Lower lobe of right lung (tissue), 2 donors: ENCODE data around the gene RACK1. TPM values are rescaled to one million over a fixed set of nuclear protein-coding genes. Genes with fewer than 3 reads are reported as not detected.
A peak's percentile ranks its signal among the peaks of the same experiment; 100 is the strongest.

ENCODE experiments used
- ATAC-seq, 2 donors: fragments of 200-7000 bp; cut with Tn5 transposase; one replicate each; pipeline ENCODE4 v1.9.1; 2020 to 2022; ENCODE audit warnings: mild to moderate bottlenecking in 2 of 2, moderate library complexity in 2 of 2
- DNase-seq: peaks from one replicate; pipeline ENCODE4 v3.0.0-alpha.2; 2020
- H3K27ac ChIP-seq: fragments of 200-600 bp; one replicate; pipeline ENCODE4 v1.8.0; 2022
- H3K27me3 ChIP-seq: fragments of 200-600 bp; one replicate; pipeline ENCODE4 v1.8.0; 2022; ENCODE audit warnings: low read depth
- H3K36me3 ChIP-seq: fragments of 200-600 bp; one replicate; pipeline ENCODE4 v1.8.0; 2022; ENCODE audit warnings: mild to moderate bottlenecking
- H3K4me1 ChIP-seq: fragments of 200-600 bp; one replicate; pipeline ENCODE4 v1.8.0; 2022
- H3K4me3 ChIP-seq: fragments of 200-600 bp; one replicate; pipeline ENCODE4 v1.8.0; 2022; ENCODE audit warnings: mild to moderate bottlenecking
- H3K9me3 ChIP-seq: fragments of 200-600 bp; one replicate; pipeline ENCODE4 v1.8.0; 2022
- CTCF ChIP-seq: fragments of 200-600 bp; IDR thresholded peaks from one replicate; pipeline ENCODE4 v1.8.0; 2022; ENCODE audit warnings: antibody characterized with exemption, mild to moderate bottlenecking
- intact Hi-C: fragments of 100-400 bp; cut with DNase I; formaldehyde crosslinking; loops from one replicate; pipeline ENCODE4 v1.11.0; 2022
- total RNA-seq: library from RNA; stranded (reverse); fragmentation: NEBNext Ultra II Directional; extraction: Animal tissue kit (Norgen Biotek cat#: 25700); gene quantifications from one replicate; pipeline ENCODE4 v1.2.1, GENCODE V29; 2021
- donor health status: DM: no; HTN: yes; CAD: no; lungs with severe emphysema.

Gene RACK1
- total RNA-seq, 1 donor from 2014 or later, result 1,202 TPM

DNA sequence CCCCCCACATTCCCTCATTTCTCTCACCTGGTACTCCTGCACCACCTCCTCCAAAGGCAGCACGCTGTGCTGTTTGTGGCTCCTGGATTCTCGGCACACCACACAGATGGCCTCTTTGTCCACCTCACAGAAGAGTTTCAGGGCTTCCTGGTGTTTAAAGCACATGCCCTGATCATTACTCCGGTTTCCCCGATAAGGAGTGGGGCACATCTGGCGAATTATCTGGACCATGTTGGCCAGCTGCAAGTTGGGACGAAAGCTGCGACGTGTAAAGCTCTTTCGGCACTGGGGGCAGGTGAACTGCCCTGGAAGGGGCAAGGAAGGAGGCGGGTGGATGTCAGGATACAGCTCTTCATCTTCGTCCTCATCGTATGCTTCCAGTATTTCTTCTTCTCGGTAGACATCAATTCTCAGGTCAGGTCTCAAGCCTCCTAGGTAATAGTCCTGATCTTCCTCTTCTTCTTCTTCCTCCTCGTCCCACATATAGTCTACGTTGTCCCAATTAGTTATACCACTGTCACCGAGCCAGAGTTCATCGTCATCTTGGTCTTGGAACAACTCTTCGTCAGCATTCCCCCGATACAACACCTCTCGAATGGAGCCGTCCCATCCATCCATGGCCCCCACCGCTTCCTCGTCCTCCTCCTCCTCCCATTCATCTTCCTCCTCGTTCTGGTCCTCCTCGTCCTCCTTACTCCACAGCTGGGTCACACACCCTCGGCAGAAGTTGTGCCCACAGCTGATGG is 16.4 kb upstream of the RACK1 start:
- H3K4me1 ChIP-seq, result peaks cover 59% of the 10 kb centered on the region
- peaks cover 22% of the 10 kb centered on the region for H3K36me3 ChIP-seq
- H3K9me3 ChIP-seq, result no peaks in the 10 kb centered on the region
- no peaks in the 10 kb centered on the region for H3K27me3 ChIP-seq
- DNase-seq (no peak), ATAC-seq (no peak)
- TF ChIP-seq CTCF, result no peak
- peak overlapping the region; percentile 86 for H3K4me3 ChIP-seq
- intact Hi-C loops, result no loop called here
- peak overlapping the region; percentile 99 for H3K27ac ChIP-seq

GRCh38 chr5:181259283-181259682 is 15.6 kb upstream of the RACK1 start:
- Histone ChIP-seq H3K4me3 (peak overlapping the region; percentile 86), H3K4me1 (peaks cover 66% of the 10 kb centered on the region), H3K9me3 (no peaks in the 10 kb centered on the region), H3K27ac (no peak overlapping the region), H3K36me3 (peaks cover 23% of the 10 kb centered on the region), H3K27me3 (no peaks in the 10 kb centered on the region)
- DNase-seq, result no peak
- no peak for TF ChIP-seq CTCF
- no peak for ATAC-seq
- intact Hi-C loops, result no loop called here

GRCh38 chr5:181258576-181258975 is 14.9 kb upstream of the RACK1 start:
- Histone ChIP-seq H3K9me3 (no peaks in the 10 kb centered on the region), H3K27ac (no peak overlapping the region), H3K36me3 (peaks cover 23% of the 10 kb centered on the region), H3K4me1 (peaks cover 66% of the 10 kb centered on the region), H3K4me3 (peak overlapping the region; percentile 86), H3K27me3 (no peaks in the 10 kb centered on the region)
- ATAC-seq, result no peak
- no peak for DNase-seq
- no peak for TF ChIP-seq CTCF
- intact Hi-C loops, result no loop called here

- Histone ChIP-seq H3K9me3 (no peaks in the 10 kb centered on the region), H3K27ac (no peak overlapping the region), H3K4me1 (peaks cover 78% of the 10 kb centered on the region), H3K27me3 (no peaks in the 10 kb centered on the region), H3K4me3 (no peak overlapping the region), H3K36me3 (peaks cover 40% of the 10 kb centered on the region)
- DNase-seq (no peak), ATAC-seq (no peak)
- TF ChIP-seq CTCF, result no peak
- intact Hi-C loops, result no loop called here
Measured at GRCh38 chr5:181255836-181256578, 12.3 kb upstream of the RACK1 start.

- ATAC-seq, result no peak
- Histone ChIP-seq H3K9me3 (no peaks in the 10 kb centered on the region), H3K27me3 (no peaks in the 10 kb centered on the region), H3K36me3 (peaks cover 43% of the 10 kb centered on the region), H3K4me1 (peaks cover 85% of the 10 kb centered on the region), H3K27ac (no peak overlapping the region), H3K4me3 (no peak overlapping the region)
- TF ChIP-seq CTCF, result no peak
- intact Hi-C loops, result no loop called here
- DNase-seq, result no peak
Measured at GRCh38 chr5:181255276-181255675, 11.6 kb upstream of the RACK1 start.
